H1 (cell line): ENCODE data around the gene TAS2R38. TPM values are rescaled to one million over a fixed set of nuclear protein-coding genes. Genes with fewer than 3 reads are reported as not detected.

Experiments used
- CTCF ChIA-PET: fragments of 300-600 bp; sonication (Branson Sonifier 250); formaldehyde crosslinking; loops from one replicate; lab custom pipeline; 2021; ENCODE audit not compliant: partially characterized antibody; lab: Charles Lee
- POLR2A ChIA-PET: fragments of 300-600 bp; sonication (Branson Sonifier 250); formaldehyde crosslinking; loops from one replicate; lab custom pipeline; 2021; ENCODE audit warnings: inconsistent platforms; ENCODE audit not compliant: partially characterized antibody; lab: Charles Lee
- DNase-seq, 2 experiments: peaks; one replicate each; pipeline versions ENCODE4 v3.0.0 to v3.0.0-alpha.2; 2010 to 2022; ENCODE audit warnings: low spot score in 2 of 2, low read depth in 1 of 2, mixed read lengths in 1 of 2
- FAIRE-seq: peaks from 2 replicates; lab custom pipeline; 2011; peaks lifted over from hg19 to GRCh38; lab: Jason Lieb, UNC
- H2AFZ ChIP-seq: 2 replicates; pipeline ENCODE4 v1.8.1; 2012; ENCODE audit warnings: low read length, inconsistent platforms
- H2AK5ac ChIP-seq: 2 replicates; pipeline ENCODE4 v1.6.1; 2013; ENCODE audit warnings: low read depth, low read length
- H2BK120ac ChIP-seq: replicated peaks from 2 replicates; pipeline ENCODE3; 2013; ENCODE audit warnings: low read depth, low read length, inconsistent platforms
- H2BK12ac ChIP-seq: 2 replicates; pipeline ENCODE4 v1.6.1; 2013; ENCODE audit warnings: low read depth, low read length
- H2BK15ac ChIP-seq: 2 replicates; pipeline ENCODE4 v1.6.1; 2013; ENCODE audit warnings: low read length
- H2BK20ac ChIP-seq: 2 replicates; pipeline ENCODE4 v1.6.1; 2013; ENCODE audit warnings: low read length
- H2BK5ac ChIP-seq: 2 replicates; pipeline ENCODE4 v1.6.1; 2013; ENCODE audit warnings: low read depth, low read length
- H3K14ac ChIP-seq: 2 replicates; pipeline ENCODE4 v1.6.1; 2013; ENCODE audit warnings: inconsistent platforms; ENCODE audit not compliant: insufficient read length
- H3K18ac ChIP-seq: 2 replicates; pipeline ENCODE4 v1.6.1; 2013; ENCODE audit warnings: low read length; ENCODE audit errors: extremely low read depth
- H3K23ac ChIP-seq: 2 replicates; pipeline ENCODE4 v1.6.1; 2013; ENCODE audit warnings: inconsistent platforms; ENCODE audit not compliant: insufficient read length
- H3K23me2 ChIP-seq: 2 replicates; pipeline ENCODE4 v1.6.1; 2013; ENCODE audit warnings: low read depth, low read length
- H3K27ac ChIP-seq: 2 replicates; pipeline ENCODE4 v1.6.1; 2011; ENCODE audit warnings: low read depth, low read length, inconsistent platforms
- H3K27me3 ChIP-seq, 4 experiments: replicated peaks in 1 of 4; 1 replicate in 1 of 4; 2 replicates in 3 of 4; pipeline versions ENCODE4 v1.6.1 to v1.8.1; 2011 to 2013; ENCODE audit warnings: low read length in 3 of 4, mild to moderate bottlenecking in 3 of 4, inconsistent platforms in 2 of 4, mixed read lengths in 2 of 4, moderate library complexity in 1 of 4; ENCODE audit not compliant: control insufficient read depth in 3 of 4, insufficient read depth in 3 of 4; ENCODE audit errors: extremely low read depth in 1 of 4
- H3K36me3 ChIP-seq, 4 experiments: 2 replicates each; pipeline versions ENCODE4 v1.6.1 to v1.8.1; 2011 to 2013; ENCODE audit warnings: mild to moderate bottlenecking in 4 of 4, low read length in 3 of 4, moderate library complexity in 2 of 4, control low read depth in 1 of 4, inconsistent platforms in 1 of 4; ENCODE audit not compliant: insufficient read depth in 4 of 4, control insufficient read depth in 2 of 4
- H3K4ac ChIP-seq: replicated peaks from 2 replicates; pipeline ENCODE3; 2013; ENCODE audit warnings: low read length, low read depth, mixed read lengths, inconsistent platforms; ENCODE audit not compliant: insufficient read length
- H3K4me1 ChIP-seq, 4 experiments: replicated peaks in 1 of 4; 1 replicate in 1 of 4; 2 replicates in 3 of 4; pipeline versions ENCODE4 v1.6.1 to v1.8.1; 2011 to 2013; ENCODE audit warnings: low read length in 3 of 4, inconsistent platforms in 2 of 4, mixed read lengths in 1 of 4; ENCODE audit not compliant: insufficient read depth in 4 of 4, control insufficient read depth in 3 of 4
- H3K4me2 ChIP-seq, 2 experiments: 2 replicates each; pipeline versions ENCODE4 v1.6.1 to v1.8.1; 2011 to 2013; ENCODE audit warnings: low read depth in 2 of 2, low read length in 2 of 2, control low read depth in 1 of 2, inconsistent platforms in 1 of 2, mild to moderate bottlenecking in 1 of 2; ENCODE audit not compliant: insufficient read depth in 1 of 2
- H3K4me3 ChIP-seq, 4 experiments: fragments of 200-600, 300-600 bp in 1 of 4; sonication (generic), shearing (Covaris generic), sonication (Bioruptor Twin) in 1 of 4; 2 replicates each; pipeline versions ENCODE4 v1.5.1 to v1.8.1; 2011 to 2016; ENCODE audit warnings: low read length in 4 of 4, low read depth in 3 of 4, control low read depth in 2 of 4, inconsistent platforms in 2 of 4, mild to moderate bottlenecking in 2 of 4, mixed read lengths in 1 of 4, moderate library complexity in 1 of 4; ENCODE audit not compliant: insufficient read depth in 2 of 4; ENCODE audit errors: extremely low read depth in 1 of 4
- H3K56ac ChIP-seq: replicated peaks from 2 replicates; pipeline ENCODE3; 2013; ENCODE audit warnings: low read depth, mild to moderate bottlenecking, mixed read lengths, low read length, inconsistent platforms; ENCODE audit not compliant: insufficient read length
- H3K79me1 ChIP-seq: 2 replicates; pipeline ENCODE4 v1.6.1; 2013; ENCODE audit warnings: low read depth, low read length, control low read depth
- H3K79me2 ChIP-seq, 2 experiments: 2 replicates each; pipeline versions ENCODE4 v1.6.1 to v1.8.1; 2012 to 2013; ENCODE audit warnings: low read length in 2 of 2, mild to moderate bottlenecking in 2 of 2, inconsistent platforms in 1 of 2; ENCODE audit not compliant: insufficient read depth in 2 of 2, control insufficient read depth in 1 of 2
- H3K9ac ChIP-seq, 4 experiments: replicated peaks in 1 of 4; 1 replicate in 1 of 4; 2 replicates in 3 of 4; pipeline versions ENCODE4 v1.6.1 to v1.8.1; 2011 to 2013; ENCODE audit warnings: low read depth in 3 of 4, low read length in 3 of 4, control low read depth in 2 of 4, mild to moderate bottlenecking in 2 of 4, moderate library complexity in 2 of 4, inconsistent platforms in 1 of 4; ENCODE audit errors: extremely low read depth in 1 of 4
- H3K9me3 ChIP-seq, 2 experiments: 2 replicates each; pipeline versions ENCODE4 v1.6.1 to v1.8.1; 2012 to 2013; ENCODE audit warnings: mild to moderate bottlenecking in 2 of 2, moderate library complexity in 2 of 2, control low read depth in 1 of 2, inconsistent platforms in 1 of 2, low read depth in 1 of 2, low read length in 1 of 2, mixed read lengths in 1 of 2; ENCODE audit not compliant: insufficient read depth in 2 of 2
- H4K20me1 ChIP-seq, 2 experiments: replicated peaks in 1 of 2; 2 replicates each; pipeline versions ENCODE3 to v1.8.1; 2011 to 2013; ENCODE audit warnings: inconsistent platforms in 2 of 2, low read length in 2 of 2, mild to moderate bottlenecking in 1 of 2; ENCODE audit not compliant: insufficient read depth in 2 of 2, control insufficient read depth in 1 of 2
- H4K5ac ChIP-seq: 2 replicates; pipeline ENCODE4 v1.6.1; 2013; ENCODE audit warnings: low read length, low read depth, mixed read lengths, inconsistent platforms; ENCODE audit not compliant: insufficient read length
- H4K8ac ChIP-seq: 2 replicates; pipeline ENCODE4 v1.8.0; 2013; ENCODE audit warnings: mild to moderate bottlenecking, moderate library complexity, low read length, inconsistent platforms; ENCODE audit not compliant: insufficient read depth; ENCODE audit errors: extremely low read depth
- H4K91ac ChIP-seq: replicated peaks from 2 replicates; pipeline ENCODE3; 2013; ENCODE audit warnings: low read length, mixed read lengths, inconsistent platforms; ENCODE audit not compliant: insufficient read length
- BRCA1 ChIP-seq: IDR thresholded peaks from 2 replicates; pipeline ENCODE4 v1.6.1; 2012; ENCODE audit warnings: low read depth, low read length, improper control_type of control experiment
- CREB1 ChIP-seq: IDR thresholded peaks from 2 replicates; pipeline ENCODE4 v1.6.1; 2012; ENCODE audit warnings: inconsistent platforms
- E2F6 ChIP-seq: IDR thresholded peaks from 2 replicates; pipeline ENCODE4 v1.6.1; 2012; ENCODE audit warnings: inconsistent platforms
- FOSL1 ChIP-seq: IDR thresholded peaks from 2 replicates; pipeline ENCODE4 v1.6.1; 2011; ENCODE audit warnings: mild to moderate bottlenecking, low read depth, low read length, moderate library complexity; ENCODE audit not compliant: insufficient read depth
- MAFK ChIP-seq: IDR thresholded peaks from 2 replicates; pipeline ENCODE4 v1.6.1; 2012; ENCODE audit warnings: low read depth, mild to moderate bottlenecking, improper control_type of control experiment, low read length
- POLR2A ChIP-seq, 2 experiments: IDR thresholded peaks; 1 replicate in 1 of 2; 2 replicates in 1 of 2; pipeline ENCODE4 v1.6.1; 2011; ENCODE audit warnings: low read depth in 2 of 2, low read length in 2 of 2, mild to moderate bottlenecking in 2 of 2; ENCODE audit errors: control extremely low read depth in 1 of 2
- POU5F1 ChIP-seq: IDR thresholded peaks from 2 replicates; pipeline ENCODE4 v1.6.1; 2011; ENCODE audit warnings: low read depth, mild to moderate bottlenecking, low read length, moderate library complexity
- RBBP5 ChIP-seq: IDR thresholded peaks from 2 replicates; pipeline ENCODE4 v1.7.1; 2012; ENCODE audit warnings: low read depth, mild to moderate bottlenecking, inconsistent platforms, low read length, moderate library complexity, borderline replicate concordance
- SIN3A ChIP-seq, 2 experiments: IDR thresholded peaks in 1 of 2; conservative IDR thresholded peaks in 1 of 2; 2 replicates each; pipeline ENCODE4 v1.6.1; 2011 to 2012; ENCODE audit warnings: low read length in 2 of 2, improper control_type of control experiment in 1 of 2, low read depth in 1 of 2, mild to moderate bottlenecking in 1 of 2
- SP1 ChIP-seq: IDR thresholded peaks from 2 replicates; pipeline ENCODE4 v1.6.1; 2011; ENCODE audit warnings: low read depth, low read length
- SP2 ChIP-seq: IDR thresholded peaks from 2 replicates; pipeline ENCODE4 v1.6.1; 2012; ENCODE audit warnings: mild to moderate bottlenecking, low read length, inconsistent platforms
- SP4 ChIP-seq: IDR thresholded peaks from 2 replicates; pipeline ENCODE4 v1.6.1; 2012; ENCODE audit warnings: low read length, inconsistent platforms
- ZNF274 ChIP-seq: IDR thresholded peaks from 2 replicates; pipeline ENCODE4 v1.7.0; 2012; ENCODE audit warnings: low read length, borderline replicate concordance; ENCODE audit errors: extremely low read depth
- WGBS, 2 experiments: shearing (Covaris generic) in 1 of 2; methylation state at CpG; one replicate each; pipeline versions ENCODE4 v1.1.6 to v1.1.7; 2013 to 2015; ENCODE audit warnings: low lambda C conversion rate in 2 of 2, mixed read lengths in 2 of 2, inconsistent platforms in 1 of 2, low coverage in 1 of 2, missing lambda C conversion rate in 1 of 2; ENCODE audit not compliant: insufficient replicate concordance in 2 of 2, insufficient coverage in 1 of 2, insufficient read length in 1 of 2; ENCODE audit errors: extremely low coverage in 1 of 2, missing lambda C conversion rate in 1 of 2; 5-methylcytosine and 5-hydroxymethylcytosine counted together
- polyA plus RNA-seq, 7 experiments: library from polyadenylated mRNA; depleted of rRNA in 3 of 7; stranded (reverse) in 5 of 7; unstranded in 2 of 7; fragments of >200 nt in 5 of 7; fragments of 200-250 nt in 2 of 7; gene quantifications; 1 replicate in 5 of 7; 2 replicates in 1 of 7; 4 replicates in 1 of 7; pipeline versions ENCODE4 v1.2.1 to v1.2.3, GENCODE V29; 2011 to 2013; ENCODE audit warnings: missing spikeins in 2 of 7, mixed read lengths in 2 of 7
- total RNA-seq: library from RNA; stranded (reverse); fragmentation: NEBNext Ultra II Directional; extraction: Animal tissue kit (Norgen Biotek cat#: 25700); gene quantifications from 2 replicates; pipeline ENCODE4 v1.2.1, GENCODE V29; 2021
- TF ChIP-seq, protein P1 (sequence below): IDR thresholded peaks from 2 replicates; pipeline ENCODE4 v1.6.1; 2012; ENCODE audit warnings: low read length, inconsistent platforms

Gene TAS2R38
- total and polyA plus RNA-seq, 2 of the 8 experiments (the other 6 are each of a cell fraction or from before 2014, with no cell fraction given): 0.11 TPM; not detected in 1

GRCh38 chr7:142017451-142017850 is 43.9 kb upstream of the TAS2R38 start:
- no peak overlapping the region for H3K14ac ChIP-seq
- no peak overlapping the region for H2AFZ ChIP-seq
- no peaks in the 10 kb centered on the region for H3K9me3 ChIP-seq
- H2BK12ac ChIP-seq: no peak overlapping the region
- H3K4me1 ChIP-seq: no peaks in the 10 kb centered on the region
- ChIA-PET POLR2A (no interaction called here), CTCF (interaction anchor here (0.6 to 4.0 kb wide), 7 partner anchors 8 to 653 kb away, joined by 3 to 30 read pairs (median 5); no protein-coding TSS in a partner anchor)
- no peak overlapping the region for H2BK5ac ChIP-seq
- no peak for FAIRE-seq
- WGBS, 2 experiments: 89% methylated on average over 3 of the region's 3 CpGs; no CpG with 5 or more reads in 1 of the 2 experiments
- no peak overlapping the region for H2AK5ac ChIP-seq
- H3K23me2 ChIP-seq: no peaks in the 10 kb centered on the region
- DNase-seq: no peak
- no peak overlapping the region for H4K5ac ChIP-seq
- no peak overlapping the region for H3K56ac ChIP-seq
- no peaks in the 10 kb centered on the region for H4K20me1 ChIP-seq
- no peak overlapping the region for H3K4ac ChIP-seq
- H4K8ac ChIP-seq: no peak overlapping the region
- H2BK15ac ChIP-seq: no peak overlapping the region
- no peaks in the 10 kb centered on the region for H3K36me3 ChIP-seq
- H3K9ac ChIP-seq: no peak overlapping the region
- no peak overlapping the region for H3K4me2 ChIP-seq
- no peaks in the 10 kb centered on the region for H3K79me2 ChIP-seq
- no peaks in the 10 kb centered on the region for H3K79me1 ChIP-seq
- H3K27ac ChIP-seq: no peak overlapping the region
- H4K91ac ChIP-seq: no peak overlapping the region
- no peak overlapping the region for H3K23ac ChIP-seq
- no peak overlapping the region for H3K18ac ChIP-seq
- no peak overlapping the region for H2BK20ac ChIP-seq
- H3K4me3 ChIP-seq: no peak overlapping the region
- no peak overlapping the region for H2BK120ac ChIP-seq
- H3K27me3 ChIP-seq: no peaks in the 10 kb centered on the region
- TF ChIP-seq SP2 (no peak), MAFK (no peak), SIN3A (conservative IDR thresholded peaks at IDR 0.05 in 1 of 2, IDR thresholded peaks at IDR 0.05 in 1 of 2; ENCODE audit: low read depth in 1 of 2, low read length in 2 of 2) (no peak), POLR2A (IDR thresholded peaks at IDR 0.05; ENCODE audit: control extremely low read depth in 1 of 2, low read depth in 2 of 2, low read length in 2 of 2) (no peak), RBBP5 (no peak), E2F6 (no peak), SP1 (no peak), ZNF274 (no peak), POU5F1 (no peak), BRCA1 (no peak), FOSL1 (no peak), CREB1 (no peak), SP4 (no peak)
- TF ChIP-seq, protein P1, sequence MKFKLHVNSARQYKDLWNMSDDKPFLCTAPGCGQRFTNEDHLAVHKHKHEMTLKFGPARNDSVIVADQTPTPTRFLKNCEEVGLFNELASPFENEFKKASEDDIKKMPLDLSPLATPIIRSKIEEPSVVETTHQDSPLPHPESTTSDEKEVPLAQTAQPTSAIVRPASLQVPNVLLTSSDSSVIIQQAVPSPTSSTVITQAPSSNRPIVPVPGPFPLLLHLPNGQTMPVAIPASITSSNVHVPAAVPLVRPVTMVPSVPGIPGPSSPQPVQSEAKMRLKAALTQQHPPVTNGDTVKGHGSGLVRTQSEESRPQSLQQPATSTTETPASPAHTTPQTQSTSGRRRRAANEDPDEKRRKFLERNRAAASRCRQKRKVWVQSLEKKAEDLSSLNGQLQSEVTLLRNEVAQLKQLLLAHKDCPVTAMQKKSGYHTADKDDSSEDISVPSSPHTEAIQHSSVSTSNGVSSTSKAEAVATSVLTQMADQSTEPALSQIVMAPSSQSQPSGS: no peak
